Activated naive CD8-positive, alpha-beta T cell (primary cell): ENCODE data around the gene CCZ1B.
"Not testable (repeated sequence)": the region's sequence is repeated elsewhere in the genome, so short reads cannot be mapped to it uniquely, and the experiment has no call there.

ENCODE experiments used
- H3K27ac Mint-ChIP-seq: one replicate; pipeline ENCODE4 v1.8.0; 2021; ENCODE audit warnings: mixed read lengths
- H3K27me3 Mint-ChIP-seq: one replicate; pipeline ENCODE4 v1.8.0; 2021; ENCODE audit warnings: mixed read lengths
- H3K36me3 Mint-ChIP-seq: one replicate; pipeline ENCODE4 v1.8.0; 2021; ENCODE audit warnings: mixed read lengths
- H3K4me1 Mint-ChIP-seq: one replicate; pipeline ENCODE4 v1.8.0; 2021; ENCODE audit warnings: low read depth, mixed read lengths
- H3K4me3 Mint-ChIP-seq: one replicate; pipeline ENCODE4 v1.8.0; 2021; ENCODE audit warnings: mild to moderate bottlenecking, mixed read lengths
- H3K9me3 Mint-ChIP-seq: one replicate; pipeline ENCODE4 v1.8.0; 2021; ENCODE audit warnings: low read depth, mixed read lengths

The CCZ1B gene

DNA sequence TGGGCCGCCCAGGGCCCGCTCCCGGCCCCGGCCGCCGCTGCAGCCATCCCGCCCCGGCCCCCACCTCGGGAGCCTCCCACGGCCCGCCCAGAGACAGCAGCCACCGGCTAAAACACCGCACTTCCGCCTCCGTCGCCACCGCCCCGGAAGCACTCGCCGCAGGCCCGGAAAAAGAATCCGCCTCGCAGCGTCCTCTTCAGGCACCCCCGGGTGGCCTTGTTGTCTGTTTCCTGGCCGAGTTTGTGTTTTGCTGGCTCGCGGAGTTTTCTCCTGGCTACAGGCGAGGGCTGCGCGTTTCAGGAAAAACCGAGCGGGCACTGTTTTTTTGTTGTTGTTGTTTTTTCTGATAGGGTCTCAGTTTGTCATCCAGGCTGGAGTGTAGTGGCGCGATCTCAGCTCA lies at the start of gene CCZ1B:
Gene CCZ1B (minus strand): TSS at position 125 of the 400 bp plus-strand sequence. CDS start 78 bp downstream, at position 47.
- not testable (repeated sequence) for H3K36me3 Mint-ChIP-seq, H3K9me3 Mint-ChIP-seq, H3K27me3 Mint-ChIP-seq, H3K4me1 Mint-ChIP-seq
- Mint-ChIP-seq H3K4me3 (peak within 1 kb of the TSS; percentile 95), H3K27ac (peak within 1 kb of the TSS; percentile 94)

DNA sequence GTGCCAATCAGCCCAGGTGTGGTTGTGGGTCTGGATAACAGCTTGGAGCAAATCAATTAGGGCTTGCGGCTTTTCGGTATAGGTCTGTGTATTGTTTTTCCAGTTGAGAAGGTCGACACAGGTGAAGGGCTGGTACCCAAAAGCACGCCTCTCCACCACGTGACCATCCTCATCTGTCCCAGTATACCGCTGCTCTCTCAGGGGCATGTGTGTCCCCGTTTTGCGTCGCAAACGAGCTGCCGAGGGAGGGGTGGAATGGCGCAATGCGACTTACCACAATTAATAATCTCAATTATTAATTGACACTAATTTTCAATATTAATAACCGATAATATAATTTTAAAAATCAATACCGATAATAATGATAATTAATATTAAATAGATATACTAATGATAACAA lies 48.9 kb upstream of the CCZ1B start:
- not testable (repeated sequence) for H3K4me1 Mint-ChIP-seq, H3K9me3 Mint-ChIP-seq, H3K4me3 Mint-ChIP-seq, H3K27ac Mint-ChIP-seq, H3K27me3 Mint-ChIP-seq, H3K36me3 Mint-ChIP-seq

DNA sequence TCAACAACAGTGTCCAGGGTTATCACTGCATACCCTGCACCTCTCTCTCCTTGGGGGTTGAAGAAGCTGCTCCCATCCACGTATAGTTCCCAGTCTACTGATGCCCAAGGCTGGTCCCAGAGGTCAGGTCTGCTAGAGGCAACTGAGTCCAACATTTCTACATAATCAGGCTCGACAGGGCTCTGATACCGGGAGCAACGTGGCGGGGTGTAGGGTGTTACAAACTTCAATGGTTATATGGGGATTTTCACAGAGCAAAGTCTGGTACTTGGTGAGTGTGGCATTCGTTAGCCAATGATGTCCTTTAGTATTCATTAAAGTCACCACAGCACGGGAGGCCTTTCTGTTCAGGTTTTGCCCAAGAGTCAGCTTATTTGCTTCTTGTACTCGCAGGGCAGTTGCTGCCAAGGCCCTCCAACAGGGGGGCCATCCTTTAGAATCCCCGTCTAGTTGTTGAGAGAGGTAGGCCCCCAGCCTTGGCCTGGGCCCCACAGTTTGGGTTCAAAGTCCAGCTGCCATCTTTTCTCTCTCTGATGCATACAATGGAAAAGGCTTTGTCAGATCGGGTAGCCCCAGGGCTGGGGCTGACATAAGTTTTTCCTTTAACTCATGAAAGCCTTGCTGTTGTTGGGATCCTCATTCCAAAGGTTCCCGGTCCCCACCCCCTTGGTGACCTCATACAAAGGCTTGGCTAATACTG lies 46.3 kb upstream of the CCZ1B start:
- not testable (repeated sequence) for H3K36me3 Mint-ChIP-seq, H3K27me3 Mint-ChIP-seq, H3K9me3 Mint-ChIP-seq, H3K4me1 Mint-ChIP-seq, H3K4me3 Mint-ChIP-seq, H3K27ac Mint-ChIP-seq

DNA sequence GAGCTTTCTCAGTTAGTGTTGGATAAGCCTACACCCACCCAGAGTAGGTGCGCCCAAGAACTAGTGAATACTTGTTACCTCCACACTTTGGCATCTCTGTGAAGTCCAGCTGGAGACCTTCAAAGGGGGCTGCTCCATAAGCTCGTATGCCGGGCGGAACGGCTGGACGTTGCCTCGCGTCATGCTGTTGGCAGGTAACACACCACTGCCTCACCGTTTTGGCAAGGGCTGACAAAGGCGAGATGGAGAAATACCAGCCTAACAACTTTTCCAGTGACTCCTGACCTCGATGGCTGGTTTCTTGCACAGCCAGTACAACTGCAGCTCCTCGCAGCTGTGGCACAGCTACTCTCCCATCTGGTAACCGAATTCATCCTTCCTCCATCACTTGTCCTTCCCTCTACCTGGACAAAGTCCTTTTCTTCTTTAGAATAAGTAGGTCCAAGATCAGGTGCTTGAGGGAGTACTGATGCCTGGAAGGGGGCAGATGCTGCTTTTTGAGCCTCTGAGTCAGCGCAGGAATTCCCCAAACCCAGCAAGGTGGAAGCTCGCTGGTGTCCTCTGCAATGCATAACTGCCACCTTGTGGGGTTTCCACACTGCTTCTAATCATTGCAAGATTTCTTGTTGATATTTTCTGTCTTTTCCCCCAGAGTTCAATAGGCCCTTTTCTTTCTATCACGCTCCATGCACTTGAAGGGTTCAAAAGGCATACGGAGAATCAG lies 45.5 kb upstream of the CCZ1B start:
- H3K9me3 Mint-ChIP-seq, H3K4me1 Mint-ChIP-seq, H3K27ac Mint-ChIP-seq, H3K36me3 Mint-ChIP-seq, H3K4me3 Mint-ChIP-seq, H3K27me3 Mint-ChIP-seq: not testable (repeated sequence)

DNA sequence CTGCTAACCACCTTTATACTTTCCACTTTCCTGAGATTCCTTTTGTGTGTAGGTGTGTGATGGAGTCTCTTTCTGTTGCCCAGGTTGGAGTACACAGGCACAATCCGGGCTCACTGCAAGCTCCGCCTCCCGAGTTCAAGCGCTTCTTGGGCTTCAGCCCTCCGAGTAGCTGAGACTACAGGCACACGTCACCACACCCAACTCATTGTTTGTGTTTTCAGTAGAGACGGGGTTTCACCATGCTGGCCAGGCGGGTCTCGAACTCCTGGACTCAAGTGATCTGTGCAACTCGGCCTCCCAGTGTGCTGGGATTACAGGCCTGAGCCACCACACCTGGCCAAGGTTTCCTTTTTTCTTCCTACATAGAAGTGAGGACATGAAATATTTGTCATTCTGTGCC lies 38.7 kb upstream of the CCZ1B start:
- not testable (repeated sequence) for H3K4me1 Mint-ChIP-seq, H3K27me3 Mint-ChIP-seq, H3K27ac Mint-ChIP-seq, H3K9me3 Mint-ChIP-seq, H3K36me3 Mint-ChIP-seq, H3K4me3 Mint-ChIP-seq

DNA sequence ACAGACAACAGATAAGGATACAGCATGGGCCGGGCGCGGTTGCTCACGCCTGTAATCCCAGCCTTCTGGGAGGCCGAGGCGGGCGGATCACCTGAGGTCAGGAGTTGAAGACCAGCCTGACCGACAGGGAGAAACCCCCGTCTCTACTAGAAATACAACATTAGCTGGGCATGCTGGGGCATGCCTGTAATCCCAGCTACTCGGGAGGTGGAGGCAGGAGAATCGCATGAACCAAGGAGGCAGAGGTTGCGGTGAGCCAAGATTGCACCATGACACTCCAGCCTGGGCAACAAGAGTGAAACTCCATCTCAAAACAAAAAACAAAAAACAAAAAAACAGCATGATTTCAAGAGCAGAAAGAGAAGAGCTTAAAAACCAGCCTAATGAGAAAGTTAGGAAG lies 38.1 kb upstream of the CCZ1B start:
- not testable (repeated sequence) for H3K4me1 Mint-ChIP-seq, H3K9me3 Mint-ChIP-seq, H3K27me3 Mint-ChIP-seq, H3K4me3 Mint-ChIP-seq, H3K36me3 Mint-ChIP-seq, H3K27ac Mint-ChIP-seq

DNA sequence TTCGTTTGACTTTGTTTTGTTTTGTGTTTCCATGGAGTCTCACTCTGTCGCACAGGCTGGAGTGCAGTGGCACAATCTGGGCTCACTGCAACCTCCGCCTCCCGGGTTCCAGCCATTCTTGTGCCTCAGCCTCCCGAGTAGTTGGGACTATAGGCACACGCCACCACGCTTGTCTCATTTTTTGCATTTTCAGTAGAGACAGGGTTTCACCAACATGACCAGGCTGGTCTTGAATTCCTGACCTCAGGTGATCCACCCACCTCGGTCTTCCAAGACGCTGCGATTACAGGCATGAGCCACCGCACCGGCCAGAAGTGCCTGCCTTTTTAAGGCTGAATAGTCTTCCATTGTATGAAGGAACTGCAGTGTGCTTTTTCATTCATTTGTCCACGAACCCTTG lies 36.8 kb upstream of the CCZ1B start:
- H3K27ac Mint-ChIP-seq, H3K27me3 Mint-ChIP-seq, H3K9me3 Mint-ChIP-seq: not testable (repeated sequence)

DNA sequence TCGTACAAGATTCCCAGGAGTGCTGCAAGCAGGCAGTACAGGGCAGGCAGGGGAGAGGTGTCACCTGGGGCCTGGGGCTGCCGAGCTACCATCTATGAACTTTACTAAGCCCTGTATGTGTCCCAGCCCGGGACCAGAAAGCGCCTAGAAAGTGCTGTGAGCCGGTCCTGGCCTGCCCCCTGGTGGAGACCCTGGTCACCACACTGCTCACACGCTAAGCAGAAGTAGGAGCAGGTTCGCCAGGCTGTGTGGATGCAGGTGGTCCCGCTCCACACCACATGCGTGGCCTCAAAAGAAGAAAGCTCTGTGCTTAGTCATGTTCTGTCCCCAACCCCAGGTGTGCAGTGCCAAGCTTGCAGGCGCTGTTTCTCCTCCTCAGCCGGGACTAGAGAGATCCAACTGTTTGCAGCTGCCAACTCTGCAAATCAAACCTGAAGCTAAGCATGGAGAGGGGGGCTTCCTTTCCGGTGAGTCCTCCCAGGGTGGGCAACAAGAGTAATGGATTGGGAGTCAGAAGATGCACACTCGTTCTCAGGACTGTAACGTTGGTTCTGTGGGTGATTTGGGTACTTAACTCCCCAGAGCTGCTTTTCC lies 31.7 kb upstream of the CCZ1B start:
- H3K36me3 Mint-ChIP-seq = not testable (repeated sequence)

More for the DNA sequence above, 36.8 kb upstream of the CCZ1B start:
- not testable (repeated sequence) for H3K4me3 Mint-ChIP-seq, H3K36me3 Mint-ChIP-seq, H3K4me1 Mint-ChIP-seq

DNA sequence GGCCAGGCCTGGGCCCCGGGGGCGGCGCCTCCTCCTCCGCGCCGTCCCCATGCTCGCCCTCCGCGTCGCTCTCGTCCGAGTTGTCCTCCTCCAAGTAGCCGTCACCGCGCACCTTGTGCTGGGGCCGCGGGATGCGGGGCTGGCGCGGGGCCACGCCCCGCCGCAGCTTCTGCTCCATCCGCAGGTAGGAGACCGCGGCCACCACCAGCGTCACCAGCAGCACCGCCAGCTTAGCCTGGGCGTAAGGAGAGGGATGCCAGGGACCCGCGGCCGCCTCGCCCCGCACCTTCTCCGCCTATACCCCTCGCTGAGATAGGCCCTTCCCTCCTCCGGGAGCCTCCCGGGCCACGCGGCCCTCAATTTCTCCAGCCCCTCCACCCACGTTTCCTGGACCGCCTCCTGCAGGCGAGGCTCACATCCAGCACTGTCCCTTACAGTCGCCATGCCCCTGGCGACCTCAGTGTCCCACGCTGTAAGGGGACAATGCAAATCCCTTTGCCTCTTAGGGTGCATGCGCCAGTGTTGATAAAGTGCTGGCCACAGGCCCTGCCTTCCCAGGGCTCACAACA lies 29.6 kb upstream of the CCZ1B start:
- H3K9me3 Mint-ChIP-seq, H3K27ac Mint-ChIP-seq, H3K27me3 Mint-ChIP-seq, H3K36me3 Mint-ChIP-seq, H3K4me1 Mint-ChIP-seq: not testable (repeated sequence)
- H3K4me3 Mint-ChIP-seq = peak overlapping the region; percentile 85

More for the DNA sequence above, 31.7 kb upstream of the CCZ1B start:
- H3K27me3 Mint-ChIP-seq, H3K4me1 Mint-ChIP-seq, H3K9me3 Mint-ChIP-seq, H3K27ac Mint-ChIP-seq, H3K4me3 Mint-ChIP-seq: not testable (repeated sequence)

DNA sequence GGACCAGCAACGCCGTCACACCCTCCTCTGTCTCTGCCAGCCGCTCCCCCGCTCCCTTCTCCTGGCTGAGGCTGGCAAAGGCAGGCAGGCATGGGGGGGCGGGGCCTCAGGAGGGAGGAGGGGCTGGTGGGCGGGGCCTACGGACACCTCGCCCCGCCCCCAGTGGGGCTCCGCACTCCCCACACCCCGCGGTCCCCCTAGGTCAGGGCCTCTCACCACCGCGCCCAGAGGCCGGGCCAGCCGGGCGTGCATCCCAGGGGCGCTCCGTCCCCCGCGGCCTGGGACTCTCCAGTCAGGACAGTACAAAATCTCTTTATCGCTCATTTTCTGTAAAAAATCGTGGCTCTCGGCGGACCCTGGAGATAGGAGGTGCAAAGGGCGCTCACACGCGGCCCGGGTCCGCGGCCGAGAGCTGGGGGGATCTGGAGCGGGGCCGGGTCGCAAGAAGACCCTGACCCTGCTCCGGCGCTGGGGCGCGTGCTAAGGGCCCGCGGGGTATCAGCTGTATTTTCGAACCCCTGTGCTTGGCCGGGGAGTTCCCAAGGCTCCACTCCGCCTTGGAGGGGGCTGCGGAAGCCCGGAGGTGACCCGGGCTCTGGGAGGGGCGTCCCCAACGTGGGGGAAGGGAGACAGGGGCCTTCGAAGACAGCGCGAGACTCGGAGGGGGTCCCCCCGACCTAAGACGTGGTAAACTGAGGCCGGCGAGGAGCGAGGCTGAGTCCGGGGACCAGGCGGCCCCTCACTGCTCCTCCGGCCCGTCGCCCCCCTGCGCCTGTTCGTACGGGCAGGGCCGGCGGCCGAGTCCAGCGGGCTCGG lies 28.9 kb upstream of the CCZ1B start:
- not testable (repeated sequence) for H3K36me3 Mint-ChIP-seq, H3K9me3 Mint-ChIP-seq

DNA sequence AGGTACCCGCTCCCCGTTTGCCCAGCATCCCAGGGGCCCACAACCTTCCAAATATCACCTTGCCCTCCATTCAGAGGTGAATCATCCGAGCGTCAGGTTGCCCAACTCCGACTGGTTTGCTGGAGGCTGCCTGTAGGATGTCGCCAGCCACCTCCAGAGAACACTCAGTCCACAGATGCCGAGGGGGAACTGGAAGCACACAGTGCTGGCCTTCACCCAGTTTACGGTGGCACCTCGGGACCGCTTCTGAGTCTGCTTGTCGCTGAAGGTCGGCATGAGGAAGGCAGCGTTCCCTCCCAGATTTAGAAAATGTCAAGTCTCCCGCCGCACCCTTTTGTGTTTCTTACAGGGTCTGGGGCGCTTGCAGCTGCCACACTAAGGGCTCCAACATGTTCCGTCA lies 27.6 kb upstream of the CCZ1B start:
- not testable (repeated sequence) for H3K27ac Mint-ChIP-seq, H3K36me3 Mint-ChIP-seq
- peak overlapping the region; percentile 73 for H3K4me3 Mint-ChIP-seq

More for the DNA sequence above, 28.9 kb upstream of the CCZ1B start:
- H3K4me1 Mint-ChIP-seq, H3K27me3 Mint-ChIP-seq, H3K27ac Mint-ChIP-seq: not testable (repeated sequence)
- H3K4me3 Mint-ChIP-seq = peak overlapping the region; percentile 77

DNA sequence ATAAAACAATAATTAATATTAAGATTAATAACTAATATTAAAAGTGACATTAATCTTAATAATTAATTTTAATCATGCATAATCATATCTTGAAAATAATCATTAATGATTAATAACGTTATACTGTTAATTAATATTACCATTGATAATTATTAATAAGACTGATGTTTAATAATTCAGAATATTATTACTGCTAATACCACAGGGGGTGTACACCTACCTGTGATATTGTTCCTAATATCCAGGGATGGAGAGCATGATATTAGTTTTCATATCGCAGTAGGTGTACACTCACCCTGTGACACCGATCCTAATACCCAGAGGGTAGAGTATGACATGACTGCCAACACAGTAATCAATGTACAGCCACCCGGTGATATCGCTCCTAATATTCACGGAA lies 23.1 kb upstream of the CCZ1B start:
- H3K27ac Mint-ChIP-seq, H3K4me3 Mint-ChIP-seq, H3K9me3 Mint-ChIP-seq, H3K27me3 Mint-ChIP-seq, H3K36me3 Mint-ChIP-seq, H3K4me1 Mint-ChIP-seq: not testable (repeated sequence)

More for the DNA sequence above, 27.6 kb upstream of the CCZ1B start:
- not testable (repeated sequence) for H3K4me1 Mint-ChIP-seq, H3K9me3 Mint-ChIP-seq, H3K27me3 Mint-ChIP-seq

DNA sequence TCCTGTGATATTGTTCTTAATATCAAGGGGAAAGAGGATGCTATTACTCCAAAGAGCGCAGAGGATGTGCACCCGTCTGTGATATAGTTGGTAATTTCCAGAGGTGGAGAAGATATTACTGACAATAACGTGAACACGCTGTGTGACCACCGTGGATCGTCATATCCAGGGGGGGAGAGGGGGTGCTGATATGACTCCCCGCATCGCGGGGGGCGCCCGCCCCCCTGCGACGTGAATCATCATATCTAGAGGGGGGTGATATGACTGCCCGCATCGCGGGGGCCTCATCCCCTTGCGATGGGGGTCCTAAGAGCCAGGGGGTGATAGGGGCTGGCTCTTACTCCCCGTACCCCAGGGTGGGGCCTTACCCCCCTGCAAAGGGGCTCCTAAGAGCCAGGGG lies 21.7 kb upstream of the CCZ1B start:
- not testable (repeated sequence) for H3K9me3 Mint-ChIP-seq, H3K27me3 Mint-ChIP-seq, H3K36me3 Mint-ChIP-seq, H3K4me3 Mint-ChIP-seq, H3K4me1 Mint-ChIP-seq, H3K27ac Mint-ChIP-seq

DNA sequence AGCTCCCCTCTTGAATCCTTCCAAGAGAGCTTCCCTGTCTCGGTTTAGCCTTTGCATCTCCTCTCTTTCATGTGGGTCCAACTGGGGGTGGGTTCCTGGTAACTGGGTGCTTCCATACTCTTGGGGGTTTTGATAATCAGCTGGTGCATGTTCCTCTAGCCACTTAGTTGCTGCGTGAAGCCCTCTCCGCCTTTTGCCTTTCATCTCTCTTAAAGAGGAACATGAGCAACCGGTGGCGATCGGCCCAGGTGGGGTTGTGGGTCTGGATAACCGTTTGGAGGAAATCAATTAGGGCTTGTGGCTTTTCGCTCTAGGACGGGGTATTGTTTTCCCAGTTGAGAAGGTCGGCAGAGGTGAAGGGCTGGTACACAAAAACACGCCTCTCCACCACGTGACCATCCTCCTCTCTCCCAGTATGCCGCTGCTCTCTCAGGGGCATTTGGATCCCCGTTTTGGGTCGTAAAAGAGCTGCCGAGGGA lies 19.9 kb upstream of the CCZ1B start:
- H3K27ac Mint-ChIP-seq, H3K36me3 Mint-ChIP-seq, H3K4me3 Mint-ChIP-seq, H3K9me3 Mint-ChIP-seq, H3K4me1 Mint-ChIP-seq, H3K27me3 Mint-ChIP-seq: not testable (repeated sequence)

DNA sequence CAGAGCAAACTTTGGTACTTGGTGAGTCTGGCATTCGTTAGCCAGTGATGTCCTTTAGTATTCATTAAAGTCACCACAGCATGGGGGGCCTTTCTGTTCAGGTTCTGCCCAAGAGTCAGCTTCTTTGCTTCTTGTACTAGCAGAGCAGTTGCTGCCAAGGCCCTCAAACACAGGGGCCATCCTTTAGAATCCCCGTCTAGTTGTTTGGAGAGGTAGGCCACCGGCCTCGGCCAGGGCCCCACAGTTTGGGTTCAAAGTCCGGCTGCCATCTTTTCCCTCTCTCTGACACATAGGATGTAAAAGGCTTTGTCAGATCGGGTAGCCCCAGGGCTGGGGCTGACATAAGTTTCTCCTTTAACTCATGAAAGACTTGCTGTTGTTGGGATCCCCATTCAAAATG lies 17.6 kb upstream of the CCZ1B start:
- H3K36me3 Mint-ChIP-seq, H3K4me3 Mint-ChIP-seq, H3K27ac Mint-ChIP-seq, H3K27me3 Mint-ChIP-seq, H3K9me3 Mint-ChIP-seq, H3K4me1 Mint-ChIP-seq: not testable (repeated sequence)
